Renal cortex interstitium (tissue), 11 donors: ENCODE results near the gene DDX47. TPM values are rescaled to one million over a fixed set of nuclear protein-coding genes. Genes with fewer than 3 reads are reported as not detected.
"Not testable (repeated sequence)": the region's sequence is repeated elsewhere in the genome, so short reads cannot be mapped to it uniquely, and the experiment has no call there.

Experiments
- DNase-seq, 11 donors: peaks; one replicate each; pipeline ENCODE4 v3.0.0-alpha.2; 2013; ENCODE audit warnings: low read depth in 9 of 11, low spot score in 4 of 11; ENCODE audit errors: extremely low read depth in 1 of 11
- polyA plus RNA-seq, 3 donors: library from polyadenylated mRNA; unstranded; fragments of 120-200 nt; gene quantifications; one replicate each; pipeline ENCODE4 v1.2.1, GENCODE V29; 2013; ENCODE audit not compliant: insufficient read length in 3 of 3

Gene DDX47
- polyA plus RNA-seq, 3 donors, result 73.0 to 81.2 (median 80.0) TPM

DNA sequence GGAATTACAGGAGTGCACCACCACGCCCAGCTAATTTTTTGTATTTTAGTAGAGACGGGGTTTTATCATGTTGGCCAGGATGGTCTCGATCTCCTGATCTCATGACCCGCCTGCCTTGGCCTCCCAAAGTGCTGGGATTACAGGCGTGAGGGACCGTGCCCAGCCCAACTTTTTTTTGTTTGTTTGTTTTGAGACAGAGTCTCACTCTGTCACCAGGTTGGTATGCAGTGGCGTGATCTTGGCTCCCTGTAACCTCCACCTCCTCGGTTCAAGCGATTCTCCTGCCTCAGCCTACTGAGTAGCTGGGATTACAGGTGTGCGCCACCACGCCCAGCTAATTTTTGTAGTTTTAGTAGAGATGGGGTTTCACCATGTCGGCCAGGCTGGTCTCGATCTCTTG lies 28.3 kb downstream of the DDX47 start:
- not testable (repeated sequence) for DNase-seq

GRCh38 chr12:12845794-12846243 lies 32.7 kb downstream of the DDX47 start:
- no peak for DNase-seq

- not testable (repeated sequence) for DNase-seq
Observed at GRCh38 chr12:12846780-12847179, 33.6 kb downstream of the DDX47 start.

GRCh38 chr12:12853435-12853834 lies 40.3 kb downstream of the DDX47 start:
- no peak for DNase-seq

GRCh38 chr12:12859690-12860089 lies 46.5 kb downstream of the DDX47 start:
- DNase-seq, result no peak

DNA sequence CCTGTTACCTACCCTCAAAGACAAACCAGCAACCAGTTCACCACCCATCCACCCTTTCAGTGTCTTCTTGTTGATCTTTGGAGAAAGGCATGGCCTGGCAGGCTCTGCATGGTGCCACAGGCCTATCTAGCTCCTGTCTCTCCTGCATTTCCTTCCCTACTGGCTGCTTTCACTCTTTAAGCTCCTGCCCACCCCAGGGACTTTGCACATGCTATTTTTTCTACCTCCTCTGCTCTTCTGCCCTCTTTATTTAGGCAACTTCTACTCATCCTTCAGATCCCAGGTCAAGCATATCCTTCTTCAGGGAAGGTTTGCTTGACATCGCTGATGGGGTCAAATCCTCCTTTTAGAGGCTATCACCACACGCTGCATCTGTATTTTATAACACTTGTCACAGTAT lies 51.1 kb downstream of the DDX47 start:
- DNase-seq, result no peak

DNA sequence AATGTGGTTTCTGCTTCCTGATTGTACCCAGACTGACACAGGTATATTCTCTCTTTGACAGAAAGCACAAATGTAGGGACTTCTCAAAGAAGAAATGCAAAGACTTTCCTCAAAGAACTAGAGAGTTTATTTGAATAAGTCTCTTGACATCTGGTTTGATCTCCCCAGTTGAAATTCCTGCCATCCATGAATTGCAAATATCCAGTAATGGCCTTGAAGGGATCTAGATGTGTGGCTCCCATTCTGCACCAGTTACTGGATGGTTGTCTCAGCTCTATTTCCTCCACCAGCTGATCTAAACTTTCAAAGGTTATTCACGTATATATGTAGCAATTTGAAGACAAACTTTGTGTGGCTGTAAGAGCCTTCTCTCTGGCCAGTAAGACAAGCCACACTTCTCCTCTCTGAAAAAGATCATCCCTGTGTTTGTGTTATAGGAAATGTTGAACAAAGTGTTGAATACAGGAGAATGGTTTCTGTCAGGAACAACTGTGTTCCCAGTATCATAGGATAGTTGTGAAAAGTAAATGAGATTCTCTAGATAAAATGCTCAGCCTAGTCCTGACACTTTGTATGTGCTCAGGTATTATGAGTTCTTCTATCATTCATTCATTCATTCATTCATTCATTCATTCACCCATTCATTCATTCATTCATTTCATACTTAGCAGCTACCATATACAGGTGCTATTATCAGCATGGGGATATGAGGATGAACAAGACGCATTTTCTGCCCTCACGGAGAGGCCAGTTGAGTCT lies 55.5 kb downstream of the DDX47 start:
- no peak for DNase-seq

DNA sequence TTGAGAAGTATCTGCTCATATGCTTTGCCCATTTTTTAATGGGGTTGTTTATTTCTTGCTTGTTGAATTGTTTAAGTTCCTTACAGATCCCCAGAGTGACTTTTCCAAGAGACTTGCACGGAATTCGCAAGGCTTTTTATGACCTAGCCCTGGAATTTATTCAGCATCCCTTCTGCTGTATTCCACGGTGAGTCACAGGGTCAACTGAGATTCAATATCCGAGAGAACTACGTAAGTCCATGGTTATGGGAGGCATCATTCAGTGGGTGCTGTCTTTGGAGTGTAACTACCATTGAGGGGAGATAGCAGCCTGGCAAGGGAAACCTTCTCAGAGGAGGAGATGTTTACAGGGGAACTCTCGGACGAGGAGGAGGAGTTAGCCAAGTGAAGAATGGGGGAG lies 57.3 kb downstream of the DDX47 start:
- DNase-seq, result no peak

DNA sequence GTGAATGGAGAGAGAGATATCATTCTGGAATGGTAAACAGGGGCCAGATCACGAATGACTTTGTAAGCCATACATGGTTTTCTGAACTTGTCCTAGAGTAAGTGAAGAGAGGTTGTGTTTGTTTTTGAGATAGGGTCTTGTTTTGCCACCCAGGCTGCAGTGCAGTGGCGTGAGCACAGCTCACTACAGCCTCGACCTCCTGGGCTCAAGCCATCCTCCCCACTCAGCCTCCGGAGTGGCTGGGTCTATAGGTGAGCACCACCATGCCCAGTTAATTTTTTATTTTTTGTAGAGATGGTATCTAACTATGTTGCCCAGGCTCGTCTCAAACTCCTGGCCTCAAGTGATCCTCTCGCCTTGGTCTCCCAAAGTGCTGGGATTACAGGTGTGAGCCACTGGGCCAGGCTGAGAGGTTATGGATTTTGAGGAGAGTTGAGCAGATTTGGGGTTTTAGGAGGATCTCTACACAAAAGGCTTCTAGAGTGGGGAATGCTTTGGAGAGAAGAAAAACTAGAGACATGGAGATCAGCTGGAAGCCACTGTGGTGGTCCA lies 58.5 kb downstream of the DDX47 start:
- DNase-seq, result no peak

DNA sequence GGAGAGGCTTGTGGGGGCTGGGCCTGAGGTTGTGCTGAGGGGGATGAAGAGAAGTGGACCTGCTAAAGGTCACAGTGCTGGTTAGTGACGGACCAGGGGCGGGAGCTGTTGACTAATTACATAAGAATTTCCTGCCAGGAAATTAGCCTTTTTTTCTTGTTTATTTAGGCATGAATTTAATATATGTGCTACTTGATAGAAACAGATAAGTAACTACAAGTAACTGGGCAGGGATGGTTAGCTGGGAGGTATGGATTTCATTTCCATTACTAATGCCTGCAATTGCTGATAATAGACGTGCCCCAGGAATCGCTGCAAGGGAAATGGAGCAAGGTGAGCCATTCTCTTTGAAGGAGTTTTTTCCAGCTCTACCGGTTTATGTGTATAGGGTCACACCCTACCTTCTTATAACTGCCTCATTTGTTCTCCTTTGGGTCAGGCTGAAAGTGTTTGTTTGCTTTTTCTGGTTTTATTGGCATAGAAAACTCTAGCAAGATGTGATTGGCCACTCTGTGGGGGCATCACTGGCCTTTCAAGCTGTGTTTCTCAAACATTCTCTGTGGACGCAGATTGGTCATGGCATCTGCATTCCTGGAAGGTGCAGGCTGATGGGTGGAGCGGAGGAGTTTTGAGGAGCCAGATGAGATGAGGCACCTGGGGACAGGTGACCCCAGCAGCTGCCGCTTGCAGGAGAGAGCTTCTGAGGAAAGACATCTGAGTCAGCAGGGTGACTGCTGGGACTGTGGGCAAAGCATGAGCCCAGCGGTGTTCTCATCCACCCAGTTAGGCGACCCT lies 59.2 kb downstream of the DDX47 start:
- peak in 2 of 11 donors; percentile 43 to 49 for DNase-seq

DNA sequence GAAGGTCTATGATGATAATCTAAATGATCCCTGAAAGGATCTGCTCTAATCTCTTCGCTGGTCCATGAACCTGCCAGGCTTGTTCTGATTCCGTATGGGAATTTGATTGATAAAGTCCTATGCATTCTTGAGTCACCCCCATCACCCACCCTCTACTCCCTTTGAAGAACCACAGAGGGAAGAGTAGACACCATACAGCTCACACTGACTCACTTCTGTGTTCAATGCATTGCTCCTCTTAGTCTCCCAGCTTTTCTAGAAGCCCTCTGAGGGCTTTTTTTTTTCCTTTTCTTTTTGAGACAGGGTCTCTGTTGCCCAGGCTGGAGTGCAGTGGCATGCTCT lies 59.8 kb downstream of the DDX47 start:
- DNase-seq, result no peak

GRCh38 chr12:12874029-12874428 lies 60.9 kb downstream of the DDX47 start:
- DNase-seq, result no peak

GRCh38 chr12:12875301-12875700 lies 62.2 kb downstream of the DDX47 start:
- not testable (repeated sequence) for DNase-seq

GRCh38 chr12:12877153-12877768 lies 64.1 kb downstream of the DDX47 start:
- DNase-seq, result no peak

GRCh38 chr12:12877781-12878455 lies 64.8 kb downstream of the DDX47 start:
- DNase-seq, result no peak
